ENCODE data around the gene IFNA7.
"Not testable (repeated sequence)": the region's sequence is repeated elsewhere in the genome, so short reads cannot be mapped to it uniquely, and the experiment has no call there.

Gene IFNA7

GRCh38 chr9:21174671-21175070, 27.3 kb downstream of the IFNA7 start:
- no peak for FAIRE-seq

GRCh38 chr9:21172156-21172555, 29.8 kb downstream of the IFNA7 start:
- no peak for FAIRE-seq

GRCh38 chr9:21171351-21171750, 30.7 kb downstream of the IFNA7 start:
- FAIRE-seq = no peak

GRCh38 chr9:21166560-21166959, 35.4 kb downstream of the IFNA7 start, which contains the start of gene IFNA21:
Gene IFNA21 (minus strand): TSS chr9:21166660. CDS start chr9:21166612, 48 bp downstream.
- FAIRE-seq = not testable (repeated sequence)

- FAIRE-seq = peak; percentile 45
Measured at GRCh38 chr9:21165516-21165915, 36.5 kb downstream of the IFNA7 start.

GRCh38 chr9:21160178-21160577, 41.8 kb downstream of the IFNA7 start:
- FAIRE-seq = no peak

GRCh38 chr9:21155501-21155900, 46.5 kb downstream of the IFNA7 start:
- FAIRE-seq = no peak

- FAIRE-seq = no peak
Measured at GRCh38 chr9:21154018-21154608, 47.9 kb downstream of the IFNA7 start.

GRCh38 chr9:21153336-21154017, 48.5 kb downstream of the IFNA7 start:
- FAIRE-seq = no peak
